MM.1S (cell line): ENCODE measurements around the gene GRIK2.
A peak's percentile ranks its signal among the peaks of the same experiment; 100 is the strongest.

Source experiments
- DNase-seq: peaks from one replicate; pipeline ENCODE4 v3.0.0-alpha.2; 2015
- H2AFZ ChIP-seq: fragments of 300-600 bp; sonication (generic); 2 replicates; pipeline ENCODE4 v1.6.0; 2016; ENCODE audit warnings: antibody characterized with exemption, low read length
- H3F3A ChIP-seq: fragments of 300-600 bp; sonication (generic); 2 replicates; pipeline ENCODE4 v1.6.1; 2016; ENCODE audit warnings: mild to moderate bottlenecking, antibody characterized with exemption, low read length, moderate library complexity, mixed read lengths; ENCODE audit not compliant: insufficient read depth
- H3K27ac ChIP-seq: fragments of 300-600 bp; sonication (generic); 2 replicates; pipeline ENCODE4 v1.5.1; 2016; ENCODE audit warnings: mild to moderate bottlenecking, low read length
- H3K27me3 ChIP-seq: fragments of 300-600 bp; sonication (generic); replicated peaks from 2 replicates; pipeline ENCODE4 v1.6.0; 2016; ENCODE audit warnings: low read length; ENCODE audit not compliant: insufficient read depth
- H3K36me3 ChIP-seq: fragments of 300-600 bp; sonication (generic); replicated peaks from 2 replicates; pipeline ENCODE4 v1.6.1; 2016; ENCODE audit warnings: mild to moderate bottlenecking, low read length, mixed read lengths; ENCODE audit not compliant: insufficient read depth
- H3K4me1 ChIP-seq: fragments of 300-600 bp; sonication (generic); 2 replicates; pipeline ENCODE4 v1.6.1; 2016; ENCODE audit warnings: low read length, mixed read lengths
- H3K4me2 ChIP-seq: fragments of 300-600 bp; sonication (generic); 2 replicates; pipeline ENCODE4 v1.6.0; 2016; ENCODE audit warnings: low read depth, low read length
- H3K4me3 ChIP-seq: fragments of 300-600 bp; sonication (generic); 2 replicates; pipeline ENCODE4 v1.5.1; 2016; ENCODE audit warnings: low read length, mixed read lengths
- H3K79me2 ChIP-seq: fragments of 300-600 bp; sonication (generic); 2 replicates; pipeline ENCODE4 v1.6.1; 2016; ENCODE audit warnings: mixed run types, low read length, mixed read lengths
- H3K9ac ChIP-seq: fragments of 300-600 bp; sonication (generic); 2 replicates; pipeline ENCODE4 v1.6.1; 2016; ENCODE audit warnings: low read length, mixed read lengths
- H3K9me2 ChIP-seq: fragments of 300-600 bp; sonication (generic); replicated peaks from 2 replicates; pipeline ENCODE4 v1.6.1; 2016; ENCODE audit warnings: mild to moderate bottlenecking, low read length, mixed read lengths; ENCODE audit not compliant: insufficient read depth
- H3K9me3 ChIP-seq: fragments of 300-600 bp; sonication (generic); replicated peaks from 2 replicates; pipeline ENCODE4 v1.6.1; 2016; ENCODE audit warnings: mild to moderate bottlenecking, low read length, mixed read lengths; ENCODE audit not compliant: insufficient read depth
- H4K20me1 ChIP-seq: fragments of 300-600 bp; sonication (generic); 2 replicates; pipeline ENCODE4 v1.6.1; 2016; ENCODE audit warnings: mild to moderate bottlenecking, low read length, moderate library complexity, mixed read lengths; ENCODE audit not compliant: insufficient read depth
- EZH2 ChIP-seq: fragments of 300-600 bp; sonication (generic); optimal IDR thresholded peaks from 2 replicates; pipeline ENCODE3; 2017; ENCODE audit warnings: low read depth, mild to moderate bottlenecking, antibody characterized with exemption, low read length, mixed read lengths
- EZH2phosphoT487 ChIP-seq: fragments of 300-600 bp; sonication (generic); IDR thresholded peaks from 2 replicates; pipeline ENCODE4 v1.6.1; 2018; ENCODE audit warnings: antibody characterized with exemption, low read length
- TF ChIP-seq, protein P1 (sequence below): fragments of 300-600 bp; sonication (generic); IDR thresholded peaks from 2 replicates; pipeline ENCODE4 v1.5.1; 2016; ENCODE audit warnings: antibody characterized with exemption, low read length, mixed read lengths

Gene GRIK2

DNA sequence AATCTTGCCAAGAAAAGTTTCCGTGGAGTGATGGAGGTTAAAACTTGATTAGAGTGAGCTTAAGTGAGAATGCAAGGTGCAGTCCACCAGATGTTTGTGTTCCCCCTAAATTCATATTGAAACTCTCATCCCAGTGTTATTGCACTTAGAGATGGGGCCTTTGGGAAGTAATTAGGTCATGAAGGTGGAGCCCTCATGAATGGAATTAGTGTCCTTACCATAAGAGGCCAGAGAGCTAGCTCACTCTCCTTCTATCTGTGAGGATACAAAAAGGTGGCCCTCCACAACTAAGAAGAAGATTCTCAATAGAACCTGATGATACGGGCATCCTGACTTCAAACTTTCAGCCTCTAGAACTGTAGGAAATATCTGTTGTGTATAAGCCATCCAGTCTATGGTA, 258.6 kb downstream of the GRIK2 start:
- H3F3A ChIP-seq, result no peaks in the 10 kb centered on the region
- no peaks in the 10 kb centered on the region for H3K79me2 ChIP-seq
- no peak overlapping the region for H3K4me2 ChIP-seq
- no peaks in the 10 kb centered on the region for H3K4me1 ChIP-seq
- DNase-seq, result no peak
- no peak overlapping the region for H2AFZ ChIP-seq
- no peaks in the 10 kb centered on the region for H4K20me1 ChIP-seq
- no peaks in the 10 kb centered on the region for H3K36me3 ChIP-seq
- TF ChIP-seq, protein P1, sequence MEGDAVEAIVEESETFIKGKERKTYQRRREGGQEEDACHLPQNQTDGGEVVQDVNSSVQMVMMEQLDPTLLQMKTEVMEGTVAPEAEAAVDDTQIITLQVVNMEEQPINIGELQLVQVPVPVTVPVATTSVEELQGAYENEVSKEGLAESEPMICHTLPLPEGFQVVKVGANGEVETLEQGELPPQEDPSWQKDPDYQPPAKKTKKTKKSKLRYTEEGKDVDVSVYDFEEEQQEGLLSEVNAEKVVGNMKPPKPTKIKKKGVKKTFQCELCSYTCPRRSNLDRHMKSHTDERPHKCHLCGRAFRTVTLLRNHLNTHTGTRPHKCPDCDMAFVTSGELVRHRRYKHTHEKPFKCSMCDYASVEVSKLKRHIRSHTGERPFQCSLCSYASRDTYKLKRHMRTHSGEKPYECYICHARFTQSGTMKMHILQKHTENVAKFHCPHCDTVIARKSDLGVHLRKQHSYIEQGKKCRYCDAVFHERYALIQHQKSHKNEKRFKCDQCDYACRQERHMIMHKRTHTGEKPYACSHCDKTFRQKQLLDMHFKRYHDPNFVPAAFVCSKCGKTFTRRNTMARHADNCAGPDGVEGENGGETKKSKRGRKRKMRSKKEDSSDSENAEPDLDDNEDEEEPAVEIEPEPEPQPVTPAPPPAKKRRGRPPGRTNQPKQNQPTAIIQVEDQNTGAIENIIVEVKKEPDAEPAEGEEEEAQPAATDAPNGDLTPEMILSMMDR, result no peak
- TF ChIP-seq EZH2phosphoT487, result no peak
- no peak for TF ChIP-seq EZH2
- no peaks in the 10 kb centered on the region for H3K9me3 ChIP-seq
- no peak overlapping the region for H3K9ac ChIP-seq
- no peak overlapping the region for H3K4me3 ChIP-seq
- H3K27ac ChIP-seq, result no peak overlapping the region
- H3K27me3 ChIP-seq, result no peaks in the 10 kb centered on the region
- no peaks in the 10 kb centered on the region for H3K9me2 ChIP-seq

DNA sequence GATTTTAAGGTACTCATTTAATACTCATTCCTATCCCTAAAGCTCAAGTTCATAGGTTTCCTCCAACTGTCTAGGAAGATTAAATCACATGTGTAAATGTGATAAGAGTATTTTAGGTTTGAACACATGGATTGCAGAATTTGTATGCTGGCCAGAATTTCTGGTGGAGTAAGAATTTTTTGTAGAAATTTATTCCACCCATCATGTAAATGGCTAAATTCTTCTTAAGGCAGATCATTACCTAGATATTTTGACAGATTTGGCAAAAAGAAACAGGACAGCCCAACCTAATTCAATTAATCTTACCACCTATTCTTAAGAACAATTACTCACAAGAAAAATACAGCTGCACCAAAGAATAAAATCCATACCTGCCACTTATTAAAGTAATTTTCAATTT, 261.6 kb downstream of the GRIK2 start:
- H3K4me1 ChIP-seq, result no peaks in the 10 kb centered on the region
- H3F3A ChIP-seq, result no peaks in the 10 kb centered on the region
- TF ChIP-seq EZH2, result no peak
- no peaks in the 10 kb centered on the region for H4K20me1 ChIP-seq
- H3K9ac ChIP-seq, result no peak overlapping the region
- no peak for DNase-seq
- H3K79me2 ChIP-seq, result no peaks in the 10 kb centered on the region
- H3K36me3 ChIP-seq, result no peaks in the 10 kb centered on the region
- no peaks in the 10 kb centered on the region for H3K9me3 ChIP-seq
- no peak overlapping the region for H3K4me2 ChIP-seq
- no peak overlapping the region for H3K4me3 ChIP-seq
- no peak overlapping the region for H2AFZ ChIP-seq
- no peaks in the 10 kb centered on the region for H3K9me2 ChIP-seq
- no peak overlapping the region for H3K27ac ChIP-seq
- H3K27me3 ChIP-seq, result no peaks in the 10 kb centered on the region

- Histone ChIP-seq H3F3A (no peaks in the 10 kb centered on the region), H3K4me2 (no peak overlapping the region; the same call in 1 of the 2 replicates), H3K27me3 (no peaks in the 10 kb centered on the region), H4K20me1 (no peaks in the 10 kb centered on the region), H3K27ac (no peak overlapping the region; the same call in 1 of the 2 replicates), H3K4me1 (peaks cover 7% of the 10 kb centered on the region; the same call in 1 of the 2 replicates), H3K36me3 (no peaks in the 10 kb centered on the region), H3K9ac (no peak overlapping the region), H3K79me2 (no peaks in the 10 kb centered on the region), H2AFZ (no peak overlapping the region), H3K4me3 (no peak overlapping the region), H3K9me2 (no peaks in the 10 kb centered on the region), H3K9me3 (no peaks in the 10 kb centered on the region)
- TF ChIP-seq EZH2, result no peak
- no peak for TF ChIP-seq EZH2phosphoT487
- DNase-seq, result peak; percentile 39
Measured at GRCh38 chr6:101662111-101662897, 268.8 kb downstream of the GRIK2 start.

GRCh38 chr6:101663100-101663499, 269.6 kb downstream of the GRIK2 start:
- Histone ChIP-seq H4K20me1 (no peaks in the 10 kb centered on the region), H2AFZ (no peak overlapping the region), H3K4me1 (peaks cover 7% of the 10 kb centered on the region; the same call in 1 of the 2 replicates), H3K4me2 (no peak overlapping the region), H3K9ac (no peak overlapping the region), H3K9me3 (no peaks in the 10 kb centered on the region), H3K27ac (no peak overlapping the region), H3F3A (no peaks in the 10 kb centered on the region), H3K36me3 (no peaks in the 10 kb centered on the region), H3K4me3 (no peak overlapping the region), H3K9me2 (no peaks in the 10 kb centered on the region), H3K27me3 (no peaks in the 10 kb centered on the region), H3K79me2 (no peaks in the 10 kb centered on the region)
- DNase-seq, result no peak
- TF ChIP-seq EZH2 (no peak), EZH2phosphoT487 (no peak)
- TF ChIP-seq, protein P1, result no peak
